ENCODE data around the gene TSPO2. TPM values are rescaled to one million over a fixed set of nuclear protein-coding genes. Genes with fewer than 3 reads are reported as not detected.

TSPO2 gene
- total and polyA plus RNA-seq, 9 of the 15 experiments (the other 6 are each of a cell fraction or from before 2014, with no cell fraction given), result not detected

- TF ChIP-seq PKNOX1 (IDR thresholded peaks at IDR 0.05), result peak; percentile 76
- no peak for TF ChIP-seq HINFP (tag; conservative IDR thresholded peaks at IDR 0.05; ENCODE audit: low read depth)
- no peak for TF ChIP-seq ZNF79 (CRISPR knock-in tag; IDR thresholded peaks at IDR 0.05; ENCODE audit: low read depth)
- TF ChIP-seq MBD2 (IDR thresholded peaks at IDR 0.05; ENCODE audit: borderline replicate concordance, low read depth), result peak; percentile 92
- peak; percentile 92 for TF ChIP-seq ZBTB17 (CRISPR knock-in tag; IDR thresholded peaks at IDR 0.05)
- TF ChIP-seq MYC (IDR thresholded peaks at IDR 0.05; ENCODE audit: low read depth, low read length), result peak; percentile 5; the same call in 1 of the 2 replicates
- TF ChIP-seq MYC (CRISPR knock-in tag; IDR thresholded peaks at IDR 0.05; ENCODE audit: borderline replicate concordance, low read depth), result no peak
- TF ChIP-seq ZKSCAN1 (IDR thresholded peaks at IDR 0.05; ENCODE audit: low read depth, low read length), result no peak
- peak; percentile 83; the same call in 1 of the 2 replicates for TF ChIP-seq L3MBTL2 (IDR thresholded peaks at IDR 0.05)
- TF ChIP-seq SP2 (IDR thresholded peaks at IDR 0.05; ENCODE audit: extremely low read depth, low read depth, low read length, poor library complexity, severe bottlenecking), result peak; percentile 51
- peak; percentile 66 for TF ChIP-seq ZBTB5 (IDR thresholded peaks at IDR 0.05)
- TF ChIP-seq HCFC1 (IDR thresholded peaks at IDR 0.05; ENCODE audit: low read depth, low read length), result no peak; the same call in 1 of the 2 replicates
- no peak for TF ChIP-seq ZNF316 (IDR thresholded peaks at IDR 0.05)
- peak; percentile 86 for TF ChIP-seq NEUROD1 (IDR thresholded peaks at IDR 0.05; ENCODE audit: borderline replicate concordance, low read depth, low read length, partially characterized antibody)
- no peak for TF ChIP-seq GTF2A2 (tag; IDR thresholded peaks at IDR 0.05)
- TF ChIP-seq NFXL1 (CRISPR knock-in tag; IDR thresholded peaks at IDR 0.05), result no peak
- no peak for TF ChIP-seq CHCHD3 (CRISPR knock-in tag; IDR thresholded peaks at IDR 0.05)
- peak; percentile 52 for TF ChIP-seq C11orf30 (IDR thresholded peaks at IDR 0.05; ENCODE audit: low read depth)
- no peak for TF ChIP-seq TAF7 (tag; IDR thresholded peaks at IDR 0.05)
- TF ChIP-seq PHF20 (IDR thresholded peaks at IDR 0.05; ENCODE audit: partially characterized antibody), result no peak
- TF ChIP-seq SPI1 (IDR thresholded peaks at IDR 0.05; ENCODE audit: borderline replicate concordance, low read depth, low read length), result no peak
- peak; percentile 53 for TF ChIP-seq HNRNPLL (IDR thresholded peaks at IDR 0.05; ENCODE audit: low read depth, low read length, poor library complexity, severe bottlenecking)
- TF ChIP-seq NCOA2 (IDR thresholded peaks at IDR 0.05; ENCODE audit: partially characterized antibody in 2 of 2), result no peak
- TF ChIP-seq ELK1 (CRISPR knock-in tag; IDR thresholded peaks at IDR 0.05), result no peak
- no peak for TF ChIP-seq ZBED1 (IDR thresholded peaks at IDR 0.05)
- TF ChIP-seq PRPF4 (IDR thresholded peaks at IDR 0.05; ENCODE audit: insufficient read depth, low read depth, low read length, poor library complexity, severe bottlenecking), result no peak
- TF ChIP-seq OTX1 (CRISPR knock-in tag; IDR thresholded peaks at IDR 0.05), result 0 out of 2 replicates have a peak, but pooled peaks have one; percentile 14
These were observed 30.6 kb downstream of the TSPO2 start, which contains the start of gene NFYA (continued) for GRCh38 chr6:41072836-41073202.

Data from K562 (cell line).